Renal cortical epithelial cell (primary cell): ENCODE results near the gene PSIP1. TPM values are rescaled to one million over a fixed set of nuclear protein-coding genes. Genes with fewer than 3 reads are reported as not detected.
"Not testable (repeated sequence)": the region's sequence is repeated elsewhere in the genome, so short reads cannot be mapped to it uniquely, and the experiment has no call there.

Experiments used
- DNase-seq: peaks from one replicate; pipeline ENCODE4 v3.0.0-alpha.2; 2011; ENCODE audit warnings: low read depth
- total RNA-seq: library from RNA; depleted of rRNA; stranded (reverse); fragments of >200 nt; gene quantifications from 2 replicates; pipeline ENCODE4 v1.2.3, GENCODE V29; 2014

Gene PSIP1
- total RNA-seq, 1 donor from 2014 or later = 32.7 TPM

- DNase-seq = no peak
These were observed 9.0 kb downstream of the PSIP1 start for GRCh38 chr9:15501803-15502202.

GRCh38 chr9:15501179-15501578 is 9.6 kb downstream of the PSIP1 start:
- no peak for DNase-seq

GRCh38 chr9:15499139-15499538 is 11.6 kb downstream of the PSIP1 start:
- peak; percentile 16 for DNase-seq

- DNase-seq = no peak
These were observed 12.3 kb downstream of the PSIP1 start for GRCh38 chr9:15498246-15498995.

GRCh38 chr9:15492485-15493150 is 18.2 kb downstream of the PSIP1 start:
- DNase-seq = no peak

- DNase-seq = no peak
These were observed 18.8 kb downstream of the PSIP1 start for GRCh38 chr9:15491950-15492349.

- peak; percentile 19 for DNase-seq
These were observed 24.7 kb downstream of the PSIP1 start for GRCh38 chr9:15485836-15486666.

GRCh38 chr9:15484802-15485201 is 26.0 kb downstream of the PSIP1 start:
- no peak for DNase-seq

- no peak for DNase-seq
These were observed 28.6 kb downstream of the PSIP1 start for GRCh38 chr9:15482146-15482545.

GRCh38 chr9:15480028-15480427 is 30.7 kb downstream of the PSIP1 start:
- DNase-seq = no peak

- no peak for DNase-seq
These were observed 34.7 kb downstream of the PSIP1 start for GRCh38 chr9:15475923-15476536.

GRCh38 chr9:15469862-15470261 is 40.9 kb downstream of the PSIP1 start:
- no peak for DNase-seq

GRCh38 chr9:15469406-15469805 is 41.4 kb downstream of the PSIP1 start:
- DNase-seq = no peak

- no peak for DNase-seq
These were observed 42.6 kb downstream of the PSIP1 start for GRCh38 chr9:15468145-15468544.

GRCh38 chr9:15461601-15462000 is 49.2 kb downstream of the PSIP1 start:
- DNase-seq = no peak

- no peak for DNase-seq
These were observed 49.7 kb downstream of the PSIP1 start for GRCh38 chr9:15461056-15461455.

- DNase-seq = no peak
These were observed 56.8 kb downstream of the PSIP1 start for GRCh38 chr9:15453956-15454355.

- DNase-seq = no peak
These were observed 66.6 kb downstream of the PSIP1 start for GRCh38 chr9:15444141-15444540.

GRCh38 chr9:15442264-15442663 is 68.5 kb downstream of the PSIP1 start:
- not testable (repeated sequence) for DNase-seq

- not testable (repeated sequence) for DNase-seq
These were observed 68.9 kb downstream of the PSIP1 start for GRCh38 chr9:15441841-15442240.

- no peak for DNase-seq
These were observed 71.9 kb downstream of the PSIP1 start for GRCh38 chr9:15438891-15439290.

GRCh38 chr9:15433661-15434060 is 77.1 kb downstream of the PSIP1 start:
- DNase-seq = no peak
